Progenitor cell of endocrine pancreas (in vitro differentiated cells): Measurements from ENCODE around the gene CKB. TPM values are rescaled to one million over a fixed set of nuclear protein-coding genes. Genes with fewer than 3 reads are reported as not detected.

Source experiments
- DNase-seq: peaks from one replicate; pipeline ENCODE4 v3.0.0; 2021; ENCODE audit warnings: low spot score; ENCODE audit not compliant: unreplicated experiment
- H3K27ac Mint-ChIP-seq: 2 replicates; pipeline ENCODE4 v1.8.0; 2021; ENCODE audit warnings: mild to moderate bottlenecking, moderate library complexity, mixed read lengths
- H3K27me3 Mint-ChIP-seq: 2 replicates; pipeline ENCODE4 v1.8.0; 2021; ENCODE audit warnings: mixed read lengths
- H3K36me3 Mint-ChIP-seq: 2 replicates; pipeline ENCODE4 v1.8.0; 2022; ENCODE audit warnings: mixed read lengths; ENCODE audit not compliant: insufficient read depth
- H3K4me1 Mint-ChIP-seq: 2 replicates; pipeline ENCODE4 v1.8.0; 2021; ENCODE audit warnings: low read depth, mixed read lengths
- H3K4me3 Mint-ChIP-seq: 2 replicates; pipeline ENCODE4 v1.8.0; 2021; ENCODE audit warnings: low read depth, mild to moderate bottlenecking, moderate library complexity, mixed read lengths
- H3K9me3 Mint-ChIP-seq: 2 replicates; pipeline ENCODE4 v1.8.0; 2021; ENCODE audit warnings: low read depth, mixed read lengths
- total RNA-seq: library from RNA; stranded (reverse); gene quantifications from 2 replicates; pipeline ENCODE4 v1.2.1, GENCODE V29; 2021
- TF ChIP-seq, protein P1 (sequence below): fragments of 200-600 bp; sonication (generic); IDR thresholded peaks from one replicate; pipeline ENCODE4 v1.5.0; 2021; ENCODE audit warnings: antibody characterized with exemption, mild to moderate bottlenecking; ENCODE audit not compliant: unreplicated experiment

Gene CKB
- total RNA-seq, 1 donor from 2014 or later, result 983 TPM

DNA sequence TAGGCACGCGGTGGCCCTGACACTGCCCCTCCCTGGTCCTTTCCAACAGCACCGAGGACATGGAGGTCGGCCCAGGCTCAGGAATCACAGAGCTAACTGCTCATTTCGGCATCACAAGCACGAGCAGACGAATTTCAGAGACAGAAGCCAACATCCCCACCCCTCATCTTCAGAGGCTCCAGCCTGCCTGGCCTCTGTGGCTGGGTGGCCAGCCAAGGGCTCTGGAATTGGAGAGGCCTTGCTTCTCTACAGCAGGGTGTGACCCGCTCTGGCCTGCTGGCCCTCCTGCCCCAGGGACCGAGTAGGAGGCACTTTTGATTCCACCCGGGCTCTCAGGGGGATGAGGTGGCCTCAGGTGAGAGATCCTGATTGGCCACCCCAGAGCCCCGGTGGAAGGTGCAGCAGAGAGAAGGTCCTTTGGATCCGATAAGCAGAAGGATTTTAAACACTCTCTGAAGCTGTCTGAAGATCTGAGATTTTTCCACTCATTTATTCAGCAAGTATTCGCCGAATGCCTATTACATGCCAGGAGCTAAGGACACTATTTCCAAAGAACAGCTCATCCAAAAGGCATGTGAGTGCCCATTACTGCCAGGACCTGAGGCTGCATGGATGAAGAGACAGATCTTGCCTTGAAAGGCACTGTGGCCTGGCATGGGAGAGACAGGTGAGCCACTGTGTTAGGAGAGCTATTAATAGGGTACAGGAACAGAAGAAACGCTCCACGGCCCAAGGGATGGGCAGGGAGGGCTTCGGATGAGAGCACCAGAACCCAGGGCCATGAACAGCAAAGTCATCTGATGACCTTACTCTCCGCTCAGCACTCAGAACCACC lies 29.6 kb upstream of the CKB start:
- Mint-ChIP-seq H3K4me3 (no peak overlapping the region), H3K9me3 (no peaks in the 10 kb centered on the region), H3K27ac (no peak overlapping the region), H3K27me3 (no peaks in the 10 kb centered on the region), H3K36me3 (no peaks in the 10 kb centered on the region), H3K4me1 (peaks cover 5% of the 10 kb centered on the region)
- TF ChIP-seq, protein P1, sequence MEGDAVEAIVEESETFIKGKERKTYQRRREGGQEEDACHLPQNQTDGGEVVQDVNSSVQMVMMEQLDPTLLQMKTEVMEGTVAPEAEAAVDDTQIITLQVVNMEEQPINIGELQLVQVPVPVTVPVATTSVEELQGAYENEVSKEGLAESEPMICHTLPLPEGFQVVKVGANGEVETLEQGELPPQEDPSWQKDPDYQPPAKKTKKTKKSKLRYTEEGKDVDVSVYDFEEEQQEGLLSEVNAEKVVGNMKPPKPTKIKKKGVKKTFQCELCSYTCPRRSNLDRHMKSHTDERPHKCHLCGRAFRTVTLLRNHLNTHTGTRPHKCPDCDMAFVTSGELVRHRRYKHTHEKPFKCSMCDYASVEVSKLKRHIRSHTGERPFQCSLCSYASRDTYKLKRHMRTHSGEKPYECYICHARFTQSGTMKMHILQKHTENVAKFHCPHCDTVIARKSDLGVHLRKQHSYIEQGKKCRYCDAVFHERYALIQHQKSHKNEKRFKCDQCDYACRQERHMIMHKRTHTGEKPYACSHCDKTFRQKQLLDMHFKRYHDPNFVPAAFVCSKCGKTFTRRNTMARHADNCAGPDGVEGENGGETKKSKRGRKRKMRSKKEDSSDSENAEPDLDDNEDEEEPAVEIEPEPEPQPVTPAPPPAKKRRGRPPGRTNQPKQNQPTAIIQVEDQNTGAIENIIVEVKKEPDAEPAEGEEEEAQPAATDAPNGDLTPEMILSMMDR, result no peak
- no peak for DNase-seq

DNA sequence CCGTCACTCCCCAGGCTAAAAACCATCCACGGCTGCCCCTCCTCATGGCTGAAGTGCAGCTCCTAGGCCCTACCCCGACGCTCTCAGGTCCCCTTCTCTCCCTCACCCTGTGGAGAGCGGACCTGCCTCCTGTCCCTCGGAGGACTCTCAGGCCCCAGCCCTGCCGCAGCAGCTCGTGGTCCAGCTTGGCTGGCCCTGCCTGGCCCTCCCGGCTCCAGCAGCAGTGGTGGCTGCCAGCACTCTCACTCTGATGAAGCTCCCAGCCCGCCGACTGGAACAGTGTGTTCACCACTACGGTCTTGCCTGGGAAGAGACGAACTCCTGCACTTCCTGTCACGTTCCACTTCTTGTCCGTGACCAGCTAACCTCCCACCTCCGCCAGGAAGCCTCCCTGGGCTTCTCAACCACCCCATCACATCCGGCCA lies 28.7 kb upstream of the CKB start:
- Mint-ChIP-seq H3K27ac (no peak overlapping the region), H3K4me3 (no peak overlapping the region), H3K9me3 (no peaks in the 10 kb centered on the region), H3K27me3 (no peaks in the 10 kb centered on the region), H3K36me3 (no peaks in the 10 kb centered on the region), H3K4me1 (peaks cover 5% of the 10 kb centered on the region)
- no peak for DNase-seq
- TF ChIP-seq, protein P1, result no peak

DNA sequence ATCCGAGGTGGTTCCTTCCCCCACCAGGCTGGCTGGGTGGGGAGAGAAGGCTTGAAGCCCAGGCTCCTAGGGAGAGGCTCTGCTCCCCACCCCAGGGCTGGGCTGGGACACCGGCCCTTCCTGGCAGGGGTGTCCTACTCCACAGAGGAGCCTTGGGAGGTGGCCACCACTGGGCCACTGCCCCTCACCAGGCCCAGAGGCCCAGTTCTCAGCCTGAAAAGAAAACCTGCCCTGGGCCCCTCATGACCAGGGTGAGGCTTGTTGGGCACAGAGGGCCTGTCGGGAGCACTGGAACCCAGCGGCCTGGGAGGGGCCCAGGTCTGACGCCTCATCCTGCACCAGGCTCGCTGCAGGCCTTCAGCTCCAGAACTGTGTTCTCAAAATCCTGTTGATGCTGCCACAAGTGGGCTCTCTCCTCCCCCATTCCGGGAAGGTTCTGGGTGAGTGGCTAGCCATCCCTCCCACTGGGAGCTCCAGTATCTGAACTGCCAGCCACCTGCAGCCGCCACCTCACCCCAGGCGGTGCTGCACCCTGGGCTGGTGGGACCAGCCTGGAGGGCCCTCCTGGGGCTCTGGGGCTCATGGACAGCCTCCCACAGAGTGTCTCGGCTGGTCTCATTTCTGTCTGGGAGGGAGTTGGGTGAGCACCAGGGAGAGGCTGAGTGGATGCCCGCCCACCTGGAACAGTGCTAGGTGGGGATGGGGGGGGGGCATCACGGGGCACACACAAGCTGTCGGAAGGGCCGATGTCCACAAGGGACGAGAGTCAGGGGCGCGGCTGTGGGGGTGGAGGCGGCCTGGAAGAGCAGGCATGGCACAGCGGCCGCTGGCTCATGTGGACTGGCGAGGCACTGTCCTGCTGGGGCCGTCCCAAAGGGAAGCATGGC lies 28.1 kb upstream of the CKB start:
- Mint-ChIP-seq H3K27me3 (no peaks in the 10 kb centered on the region), H3K4me1 (peaks cover 5% of the 10 kb centered on the region), H3K27ac (peak overlapping the region; percentile 80), H3K4me3 (no peak overlapping the region), H3K9me3 (no peaks in the 10 kb centered on the region), H3K36me3 (no peaks in the 10 kb centered on the region)
- no peak for DNase-seq
- TF ChIP-seq, protein P1, result no peak

DNA sequence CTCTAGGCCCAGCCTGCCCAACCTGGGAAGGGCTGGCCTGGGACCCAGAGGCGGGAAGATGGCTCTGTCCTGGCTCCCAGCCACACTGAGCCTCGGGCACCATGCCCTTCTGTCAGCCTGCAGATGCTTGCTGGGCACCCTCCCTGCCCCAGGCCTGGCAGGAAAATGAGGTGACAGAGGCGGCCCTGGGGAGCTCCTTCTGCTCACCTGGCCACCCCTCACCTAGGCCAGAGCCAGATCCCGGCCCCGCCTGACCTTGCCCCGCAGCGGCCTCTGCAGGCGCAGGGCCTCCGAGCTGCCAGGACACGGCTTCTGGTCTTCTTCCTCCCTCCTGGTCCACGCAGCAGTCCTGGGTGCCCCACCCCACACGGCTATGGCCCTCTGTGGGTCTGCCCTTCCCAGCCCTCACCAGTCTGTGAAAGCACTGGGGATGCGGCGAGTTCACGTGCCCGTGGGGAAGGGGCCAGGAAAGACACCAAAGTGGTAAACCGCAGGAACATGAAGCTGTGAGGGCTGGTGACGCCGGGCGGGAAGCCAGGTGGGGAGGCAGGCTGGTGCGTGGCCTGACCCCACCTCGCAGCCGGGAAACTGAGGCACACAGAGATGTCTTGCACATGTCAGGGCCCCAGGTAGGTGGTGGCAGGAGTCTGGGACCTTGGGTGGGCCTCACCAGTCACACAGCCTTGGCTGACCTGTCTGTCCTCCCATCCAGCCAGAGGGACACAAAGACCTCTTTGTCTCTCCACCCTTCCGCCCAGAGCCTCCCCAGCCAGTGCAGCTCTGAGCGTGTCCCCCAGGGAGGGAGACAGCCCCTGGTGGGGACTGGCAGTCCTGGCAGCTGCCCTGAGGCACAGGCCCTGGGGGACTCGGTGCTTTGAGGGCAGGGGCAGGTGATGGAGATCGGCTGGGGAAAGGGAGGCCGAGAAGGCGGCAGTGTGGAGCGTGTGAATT lies 27.0 kb upstream of the CKB start:
- DNase-seq, result no peak
- no peaks in the 10 kb centered on the region for H3K9me3 Mint-ChIP-seq

More for the DNA sequence above, 27.0 kb upstream of the CKB start:
- TF ChIP-seq, protein P1, result peak; percentile 33
- Mint-ChIP-seq H3K27ac (peak overlapping the region; percentile 80), H3K27me3 (no peaks in the 10 kb centered on the region), H3K4me3 (no peak overlapping the region), H3K4me1 (peaks cover 5% of the 10 kb centered on the region), H3K36me3 (no peaks in the 10 kb centered on the region)
